ENCODE measurements around the gene ZNF488.

ZNF488 gene

DNA sequence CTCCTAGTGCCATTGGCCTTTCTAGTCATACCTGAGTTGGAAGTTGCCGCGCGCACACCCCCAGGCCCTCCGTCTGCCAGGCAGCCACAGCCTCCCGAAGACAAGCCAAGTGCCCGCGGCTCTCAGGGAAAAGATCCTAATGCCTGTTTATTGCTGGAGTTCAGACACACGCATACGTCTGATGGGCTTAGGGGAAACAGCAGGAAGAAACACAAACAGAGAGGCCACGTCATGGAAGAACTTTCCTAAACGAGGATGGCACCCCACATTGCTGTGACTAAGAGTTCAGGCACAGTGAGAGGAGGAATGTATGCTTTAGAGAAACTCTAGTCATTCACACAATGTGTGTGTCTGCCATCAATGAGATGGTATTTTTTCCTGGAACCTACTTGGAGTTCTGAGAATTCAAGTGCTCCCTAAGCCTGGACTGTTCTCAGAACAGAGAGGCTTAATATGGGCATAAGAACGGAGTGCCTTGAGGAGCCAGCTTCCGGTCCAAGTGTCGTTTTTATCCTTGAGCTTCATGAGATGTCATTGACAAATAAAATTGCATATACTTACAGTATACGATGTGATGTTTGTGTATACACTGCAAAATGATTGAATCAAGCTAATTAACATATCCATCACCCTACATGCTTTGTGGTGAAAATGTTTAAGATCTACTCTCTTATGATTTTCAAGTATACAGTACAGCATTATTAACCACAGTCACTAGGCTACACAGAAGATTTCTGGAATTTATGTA lies 47.5 kb downstream of the ZNF488 start:
- H3K9ac ChIP-seq (ENCODE audit: low read depth, low read length, poor library complexity, severe bottlenecking) = no peak overlapping the region
- no peak overlapping the region for H3K4me3 ChIP-seq (ENCODE audit: low read length, poor library complexity, severe bottlenecking)
- H3K4me2 ChIP-seq (ENCODE audit: low read depth, low read length, poor library complexity, severe bottlenecking) = no peak overlapping the region
- no peaks in the 10 kb centered on the region for H3K4me1 ChIP-seq (ENCODE audit: insufficient read depth, low read length, poor library complexity, severe bottlenecking)
- TF ChIP-seq, protein P1, sequence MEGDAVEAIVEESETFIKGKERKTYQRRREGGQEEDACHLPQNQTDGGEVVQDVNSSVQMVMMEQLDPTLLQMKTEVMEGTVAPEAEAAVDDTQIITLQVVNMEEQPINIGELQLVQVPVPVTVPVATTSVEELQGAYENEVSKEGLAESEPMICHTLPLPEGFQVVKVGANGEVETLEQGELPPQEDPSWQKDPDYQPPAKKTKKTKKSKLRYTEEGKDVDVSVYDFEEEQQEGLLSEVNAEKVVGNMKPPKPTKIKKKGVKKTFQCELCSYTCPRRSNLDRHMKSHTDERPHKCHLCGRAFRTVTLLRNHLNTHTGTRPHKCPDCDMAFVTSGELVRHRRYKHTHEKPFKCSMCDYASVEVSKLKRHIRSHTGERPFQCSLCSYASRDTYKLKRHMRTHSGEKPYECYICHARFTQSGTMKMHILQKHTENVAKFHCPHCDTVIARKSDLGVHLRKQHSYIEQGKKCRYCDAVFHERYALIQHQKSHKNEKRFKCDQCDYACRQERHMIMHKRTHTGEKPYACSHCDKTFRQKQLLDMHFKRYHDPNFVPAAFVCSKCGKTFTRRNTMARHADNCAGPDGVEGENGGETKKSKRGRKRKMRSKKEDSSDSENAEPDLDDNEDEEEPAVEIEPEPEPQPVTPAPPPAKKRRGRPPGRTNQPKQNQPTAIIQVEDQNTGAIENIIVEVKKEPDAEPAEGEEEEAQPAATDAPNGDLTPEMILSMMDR (conservative IDR thresholded peaks at IDR 0.05; ENCODE audit: low read length) = no peak
- no peak for TF ChIP-seq EZH2phosphoT487 (IDR thresholded peaks at IDR 0.05; ENCODE audit: borderline replicate concordance)
- no peak overlapping the region for H2AFZ ChIP-seq (ENCODE audit: low read length)
- H3F3A ChIP-seq (ENCODE audit: low read depth) = no peaks in the 10 kb centered on the region
- no peaks in the 10 kb centered on the region for H3K27me3 ChIP-seq (ENCODE audit: insufficient read depth, low read length, poor library complexity, severe bottlenecking)
- H3K79me2 ChIP-seq (ENCODE audit: insufficient read depth, low read length) = no peaks in the 10 kb centered on the region
- H3K9me3 ChIP-seq (ENCODE audit: insufficient read depth, low read depth, low read length) = no peaks in the 10 kb centered on the region
- H3K36me3 ChIP-seq (ENCODE audit: insufficient read depth, low read length) = no peaks in the 10 kb centered on the region
- no peaks in the 10 kb centered on the region for H4K20me1 ChIP-seq (ENCODE audit: insufficient read depth, low read length, poor library complexity, severe bottlenecking)
- no peaks in the 10 kb centered on the region for H3K9me2 ChIP-seq (replicated peaks; ENCODE audit: low read depth, low read length)

DNA sequence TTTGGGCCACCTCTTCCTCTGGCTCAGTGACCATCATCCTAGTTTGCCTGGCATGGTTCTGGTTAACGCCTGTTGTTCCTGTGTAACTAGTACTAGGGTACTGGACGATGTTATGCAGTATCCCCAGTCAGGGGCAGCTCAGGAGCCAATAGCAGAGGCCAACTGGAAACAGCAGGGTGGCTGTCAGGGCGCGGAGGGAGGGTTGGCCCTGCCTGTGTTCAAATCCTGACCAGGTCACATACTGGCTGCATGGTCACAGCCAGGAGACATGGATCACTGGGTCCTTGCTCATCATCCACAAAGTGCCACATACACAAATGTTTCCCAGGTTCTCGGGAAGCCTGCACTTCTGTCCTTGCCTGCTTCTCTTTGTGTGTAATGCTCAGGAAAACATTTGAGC lies 48.2 kb downstream of the ZNF488 start:
- Histone ChIP-seq H3K9ac (ENCODE audit: low read depth, low read length, poor library complexity, severe bottlenecking) (no peak overlapping the region), H3K4me2 (ENCODE audit: low read depth, low read length, poor library complexity, severe bottlenecking) (no peak overlapping the region), H3K9me3 (ENCODE audit: insufficient read depth, low read depth, low read length) (no peaks in the 10 kb centered on the region), H2AFZ (ENCODE audit: low read length) (no peak overlapping the region), H3K4me3 (ENCODE audit: low read length, poor library complexity, severe bottlenecking) (no peak overlapping the region), H3K79me2 (ENCODE audit: insufficient read depth, low read length) (no peaks in the 10 kb centered on the region), H3K27me3 (ENCODE audit: insufficient read depth, low read length, poor library complexity, severe bottlenecking) (no peaks in the 10 kb centered on the region), H3K4me1 (ENCODE audit: insufficient read depth, low read length, poor library complexity, severe bottlenecking) (no peaks in the 10 kb centered on the region), H3K9me2 (replicated peaks; ENCODE audit: low read depth, low read length) (no peaks in the 10 kb centered on the region), H3K36me3 (ENCODE audit: insufficient read depth, low read length) (no peaks in the 10 kb centered on the region), H3F3A (ENCODE audit: low read depth) (no peaks in the 10 kb centered on the region), H4K20me1 (ENCODE audit: insufficient read depth, low read length, poor library complexity, severe bottlenecking) (no peaks in the 10 kb centered on the region)
- no peak for TF ChIP-seq EZH2phosphoT487 (IDR thresholded peaks at IDR 0.05; ENCODE audit: borderline replicate concordance)
- TF ChIP-seq, protein P1 (conservative IDR thresholded peaks at IDR 0.05; ENCODE audit: low read length) = no peak

DNA sequence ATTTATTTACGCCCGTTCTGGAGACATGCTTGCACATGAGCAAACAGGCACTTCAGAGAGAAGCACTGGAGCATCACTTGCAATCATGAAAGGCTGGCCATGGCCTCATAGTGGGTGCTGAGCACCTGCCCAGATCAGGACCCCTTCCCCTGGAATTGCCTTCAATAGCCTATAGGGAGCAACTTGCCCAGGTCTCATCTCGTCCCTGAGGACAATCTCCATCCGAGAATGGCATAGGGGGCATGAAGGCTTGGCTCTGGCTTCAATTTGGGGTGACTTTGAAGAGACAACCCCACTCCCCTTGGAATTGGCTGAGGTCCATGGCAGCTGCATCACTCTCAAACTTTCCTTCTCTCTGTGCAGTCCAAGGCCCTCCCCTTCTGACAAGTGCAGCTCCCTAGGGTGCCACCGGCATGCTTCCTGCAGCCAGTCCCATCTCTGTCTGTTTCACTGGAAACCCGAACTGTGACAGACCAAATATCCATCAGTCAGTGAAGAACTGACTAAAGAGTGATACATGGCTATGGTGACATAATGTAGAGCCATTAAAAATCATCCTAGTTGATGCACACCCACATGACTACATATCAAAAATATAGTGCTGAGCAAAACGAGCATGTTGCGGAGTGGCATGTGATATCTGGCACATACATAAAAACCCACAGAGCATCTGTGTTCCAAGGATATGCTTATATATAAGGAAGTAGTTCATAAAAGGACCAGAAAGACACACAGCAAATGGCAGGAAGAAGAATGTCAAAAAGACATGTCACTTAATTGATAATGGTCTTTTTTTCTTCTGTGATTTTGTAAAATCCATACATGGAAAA lies 49.4 kb downstream of the ZNF488 start:
- H3K4me2 ChIP-seq (ENCODE audit: low read depth, low read length, poor library complexity, severe bottlenecking) = no peak overlapping the region
- H3K27me3 ChIP-seq (ENCODE audit: insufficient read depth, low read length, poor library complexity, severe bottlenecking) = no peaks in the 10 kb centered on the region
- no peaks in the 10 kb centered on the region for H3K4me1 ChIP-seq (ENCODE audit: insufficient read depth, low read length, poor library complexity, severe bottlenecking)
- H3K36me3 ChIP-seq (ENCODE audit: insufficient read depth, low read length) = no peaks in the 10 kb centered on the region
- H4K20me1 ChIP-seq (ENCODE audit: insufficient read depth, low read length, poor library complexity, severe bottlenecking) = no peaks in the 10 kb centered on the region
- no peak for TF ChIP-seq EZH2phosphoT487 (IDR thresholded peaks at IDR 0.05; ENCODE audit: borderline replicate concordance)
- TF ChIP-seq, protein P1 (conservative IDR thresholded peaks at IDR 0.05; ENCODE audit: low read length) = no peak
- H3K4me3 ChIP-seq (ENCODE audit: low read length, poor library complexity, severe bottlenecking) = no peak overlapping the region
- no peaks in the 10 kb centered on the region for H3K9me3 ChIP-seq (ENCODE audit: insufficient read depth, low read depth, low read length)
- no peaks in the 10 kb centered on the region for H3K9me2 ChIP-seq (replicated peaks; ENCODE audit: low read depth, low read length)
- H2AFZ ChIP-seq (ENCODE audit: low read length) = no peak overlapping the region
- no peaks in the 10 kb centered on the region for H3F3A ChIP-seq (ENCODE audit: low read depth)
- no peak overlapping the region for H3K9ac ChIP-seq (ENCODE audit: low read depth, low read length, poor library complexity, severe bottlenecking)
- H3K79me2 ChIP-seq (ENCODE audit: insufficient read depth, low read length) = no peaks in the 10 kb centered on the region

Data from Loucy (cell line).